Endothelial cell (in vitro differentiated cells): ENCODE data around the gene TMED6. TPM values are rescaled to one million over a fixed set of nuclear protein-coding genes. Genes with fewer than 3 reads are reported as not detected.

Experiments
- DNase-seq: peaks from one replicate; pipeline ENCODE4 v3.0.0; 2021; ENCODE audit warnings: low spot score
- H3K27ac Mint-ChIP-seq: one replicate; pipeline ENCODE4 v1.8.0; 2021; ENCODE audit warnings: mixed read lengths, inconsistent platforms; ENCODE audit not compliant: unreplicated experiment
- H3K27me3 Mint-ChIP-seq: one replicate; pipeline ENCODE4 v1.8.0; 2021; ENCODE audit warnings: mild to moderate bottlenecking, moderate library complexity, mixed read lengths, inconsistent platforms; ENCODE audit not compliant: unreplicated experiment
- H3K36me3 Mint-ChIP-seq: one replicate; pipeline ENCODE4 v1.8.0; 2021; ENCODE audit warnings: mild to moderate bottlenecking, low read depth, mixed read lengths, inconsistent platforms; ENCODE audit not compliant: unreplicated experiment
- H3K4me1 Mint-ChIP-seq: one replicate; pipeline ENCODE4 v1.8.0; 2021; ENCODE audit warnings: mild to moderate bottlenecking, mixed read lengths, inconsistent platforms; ENCODE audit not compliant: unreplicated experiment
- H3K4me3 Mint-ChIP-seq: one replicate; pipeline ENCODE4 v1.8.0; 2021; ENCODE audit warnings: mild to moderate bottlenecking, mixed read lengths, inconsistent platforms; ENCODE audit not compliant: unreplicated experiment
- H3K9me3 Mint-ChIP-seq: one replicate; pipeline ENCODE4 v1.8.0; 2021; ENCODE audit warnings: mixed read lengths, inconsistent platforms; ENCODE audit not compliant: unreplicated experiment
- total RNA-seq: library from RNA; stranded (reverse); fragmentation: NEBNext Ultra II Directional; extraction: Animal tissue kit (Norgen Biotek cat#: 25700); gene quantifications from one replicate; pipeline ENCODE4 v1.2.1, GENCODE V29; 2021; ENCODE audit not compliant: unreplicated experiment
- TF ChIP-seq, protein P1 (sequence below): fragments of 200-600 bp; sonication (generic); IDR thresholded peaks from one replicate; pipeline ENCODE4 v1.5.0; 2021; ENCODE audit warnings: antibody characterized with exemption; ENCODE audit not compliant: unreplicated experiment

The TMED6 gene
- total RNA-seq, 1 donor from 2014 or later = 1.2 TPM

DNA sequence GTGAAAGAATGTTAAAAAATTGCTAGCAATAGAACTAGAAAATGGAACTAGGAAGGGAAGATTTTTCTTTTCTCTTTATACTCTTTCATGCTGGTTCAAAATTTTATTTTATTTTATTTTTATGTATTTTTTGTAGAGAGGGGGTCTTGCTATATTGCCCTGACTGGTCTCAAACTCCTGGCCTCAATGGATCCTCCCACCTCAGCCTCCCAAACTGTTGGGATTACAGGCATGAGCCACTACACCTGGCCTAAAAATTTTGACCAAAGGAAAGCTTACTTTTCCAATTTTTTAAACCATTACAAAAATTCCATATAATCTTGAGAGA, 44.2 kb upstream of the TMED6 start:
- H3K4me3 Mint-ChIP-seq = no peak overlapping the region
- TF ChIP-seq, protein P1, sequence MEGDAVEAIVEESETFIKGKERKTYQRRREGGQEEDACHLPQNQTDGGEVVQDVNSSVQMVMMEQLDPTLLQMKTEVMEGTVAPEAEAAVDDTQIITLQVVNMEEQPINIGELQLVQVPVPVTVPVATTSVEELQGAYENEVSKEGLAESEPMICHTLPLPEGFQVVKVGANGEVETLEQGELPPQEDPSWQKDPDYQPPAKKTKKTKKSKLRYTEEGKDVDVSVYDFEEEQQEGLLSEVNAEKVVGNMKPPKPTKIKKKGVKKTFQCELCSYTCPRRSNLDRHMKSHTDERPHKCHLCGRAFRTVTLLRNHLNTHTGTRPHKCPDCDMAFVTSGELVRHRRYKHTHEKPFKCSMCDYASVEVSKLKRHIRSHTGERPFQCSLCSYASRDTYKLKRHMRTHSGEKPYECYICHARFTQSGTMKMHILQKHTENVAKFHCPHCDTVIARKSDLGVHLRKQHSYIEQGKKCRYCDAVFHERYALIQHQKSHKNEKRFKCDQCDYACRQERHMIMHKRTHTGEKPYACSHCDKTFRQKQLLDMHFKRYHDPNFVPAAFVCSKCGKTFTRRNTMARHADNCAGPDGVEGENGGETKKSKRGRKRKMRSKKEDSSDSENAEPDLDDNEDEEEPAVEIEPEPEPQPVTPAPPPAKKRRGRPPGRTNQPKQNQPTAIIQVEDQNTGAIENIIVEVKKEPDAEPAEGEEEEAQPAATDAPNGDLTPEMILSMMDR = no peak
- no peaks in the 10 kb centered on the region for H3K9me3 Mint-ChIP-seq
- H3K27me3 Mint-ChIP-seq = no peaks in the 10 kb centered on the region
- H3K4me1 Mint-ChIP-seq = peaks cover 14% of the 10 kb centered on the region
- DNase-seq = no peak
- H3K36me3 Mint-ChIP-seq = no peaks in the 10 kb centered on the region
- H3K27ac Mint-ChIP-seq = peak overlapping the region; percentile 64

DNA sequence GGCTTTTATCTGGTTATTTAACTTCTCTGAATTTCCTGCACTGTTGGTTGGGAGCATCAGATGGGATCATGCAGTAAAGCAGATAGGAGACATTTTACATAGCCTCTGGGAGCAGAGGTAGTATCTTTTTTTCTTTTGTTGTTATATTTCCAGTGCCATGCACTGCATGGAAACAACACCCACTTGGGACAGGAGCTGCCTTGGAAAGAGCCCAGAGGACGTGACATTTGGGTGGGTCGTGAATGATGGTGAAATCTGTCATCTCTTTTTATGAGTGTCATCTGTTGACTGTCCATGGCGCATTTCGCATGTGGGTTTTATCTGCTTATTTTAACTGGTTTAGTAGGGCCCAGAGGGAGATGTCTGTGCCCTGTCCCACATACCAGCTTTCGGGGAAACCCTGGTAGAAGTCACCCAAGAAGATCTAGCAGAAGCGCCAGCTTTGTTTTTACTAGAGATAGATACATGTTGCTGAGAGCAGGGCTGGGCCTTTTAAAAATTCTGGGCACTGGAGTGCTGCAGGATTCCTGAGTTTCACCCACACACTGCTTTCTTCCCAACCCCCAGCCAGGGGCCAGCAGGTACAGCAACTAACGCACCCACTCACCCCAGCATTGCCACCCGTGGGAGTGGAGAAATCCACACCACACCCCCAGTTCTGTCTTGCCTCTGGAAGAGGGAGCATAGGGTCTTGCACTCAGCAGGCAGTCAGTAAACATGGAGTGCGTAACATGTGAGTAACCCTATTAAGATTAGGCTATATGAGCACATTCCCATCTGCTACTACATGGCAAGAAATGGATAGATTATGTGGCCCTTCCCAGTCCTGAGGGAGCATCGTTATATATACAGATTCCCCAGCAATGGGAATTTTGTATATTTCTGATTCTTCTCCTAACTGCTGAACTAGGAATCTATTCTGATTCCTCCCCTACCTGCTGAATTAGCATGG, 42.6 kb upstream of the TMED6 start:
- Mint-ChIP-seq H3K27me3 (no peaks in the 10 kb centered on the region), H3K36me3 (no peaks in the 10 kb centered on the region), H3K4me1 (peaks cover 14% of the 10 kb centered on the region), H3K27ac (no peak overlapping the region), H3K9me3 (no peaks in the 10 kb centered on the region), H3K4me3 (no peak overlapping the region)
- TF ChIP-seq, protein P1 = no peak
- DNase-seq = no peak

DNA sequence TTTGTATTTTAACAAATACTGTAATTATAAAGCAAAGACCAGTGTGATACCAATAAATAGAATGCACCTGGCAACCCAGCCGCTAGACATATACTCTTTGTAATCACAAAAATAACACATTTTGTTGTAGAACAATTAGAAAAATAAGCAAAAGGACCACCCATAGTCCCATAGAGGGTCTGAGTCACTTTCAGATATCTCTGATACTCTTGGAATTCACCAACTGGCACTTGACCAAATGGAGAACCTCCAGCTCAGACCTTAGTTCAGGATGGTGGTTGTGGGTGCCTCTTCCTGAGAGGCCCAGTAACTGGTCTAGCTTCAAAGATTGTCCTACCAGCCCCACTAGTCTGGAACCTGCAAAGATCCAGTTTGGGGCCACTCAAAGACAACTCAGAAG, 35.0 kb upstream of the TMED6 start:
- Mint-ChIP-seq H3K27me3 (peaks cover 2% of the 10 kb centered on the region), H3K27ac (no peak overlapping the region), H3K9me3 (no peaks in the 10 kb centered on the region), H3K4me3 (no peak overlapping the region), H3K36me3 (peaks cover 14% of the 10 kb centered on the region), H3K4me1 (peaks cover 15% of the 10 kb centered on the region)
- no peak for DNase-seq
- TF ChIP-seq, protein P1 = no peak

DNA sequence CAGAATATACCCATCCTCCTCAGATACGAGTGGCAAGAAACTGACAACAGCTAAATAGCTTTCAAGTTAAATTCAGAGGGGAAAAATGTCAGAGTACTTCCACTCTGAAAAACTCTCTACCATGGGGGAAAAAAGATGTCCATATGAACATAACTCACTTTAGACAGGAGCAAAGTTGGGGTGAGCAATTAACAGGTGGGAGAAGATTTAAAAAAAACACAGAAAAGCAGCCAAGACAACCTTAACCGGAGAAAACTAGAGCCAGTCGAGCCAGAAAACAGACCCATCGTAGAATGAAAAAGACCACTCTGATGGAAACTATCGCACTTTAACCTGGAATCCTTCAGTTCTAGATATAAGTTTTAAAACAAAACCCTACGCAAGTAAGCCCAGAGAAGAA, 33.4 kb upstream of the TMED6 start:
- Mint-ChIP-seq H3K27me3 (peaks cover 2% of the 10 kb centered on the region), H3K27ac (peak overlapping the region; percentile 94), H3K4me3 (peak overlapping the region; percentile 95), H3K4me1 (peaks cover 15% of the 10 kb centered on the region), H3K36me3 (peaks cover 14% of the 10 kb centered on the region), H3K9me3 (no peaks in the 10 kb centered on the region)
- TF ChIP-seq, protein P1 = no peak
- no peak for DNase-seq

GRCh38 chr16:69382421-69382820, 30.8 kb upstream of the TMED6 start:
- Mint-ChIP-seq H3K27me3 (peaks cover 2% of the 10 kb centered on the region), H3K4me3 (no peak overlapping the region), H3K27ac (no peak overlapping the region), H3K9me3 (no peaks in the 10 kb centered on the region), H3K36me3 (peaks cover 21% of the 10 kb centered on the region), H3K4me1 (peaks cover 11% of the 10 kb centered on the region)
- TF ChIP-seq, protein P1 = no peak
- no peak for DNase-seq
